Motor neuron (in vitro differentiated cells): ENCODE results near the gene RERE. TPM values are rescaled to one million over a fixed set of nuclear protein-coding genes. Genes with fewer than 3 reads are reported as not detected.

Experiments used
- ATAC-seq, 8 experiments: fragments of 200-7000 bp; cut with Tn5 transposase; replicated peaks in 6 of 8; 2 replicates each; pipeline ENCODE4 v1.8.0; 2021; ENCODE audit warnings: mild to moderate bottlenecking in 8 of 8, moderate library complexity in 8 of 8
- H3K27ac ChIP-seq, 2 donors: fragments of 250-450 bp; sonication (Bioruptor Pico); 2 replicates each; pipeline ENCODE4 v1.9.0; 2021; ENCODE audit warnings: antibody characterized with exemption in 2 of 2, mild to moderate bottlenecking in 2 of 2, moderate library complexity in 1 of 2
- H3K4me1 ChIP-seq, 2 donors: fragments of 250-450 bp; sonication (Bioruptor Pico); replicated peaks in 1 of 2; 2 replicates each; pipeline ENCODE4 v1.6.1; 2021; ENCODE audit warnings: antibody characterized with exemption in 2 of 2, mild to moderate bottlenecking in 2 of 2, moderate library complexity in 1 of 2
- H3K4me3 ChIP-seq, 5 donors: fragments of 250-450 bp; sonication (Bioruptor Pico); 2 replicates each; pipeline ENCODE4 v1.9.0; 2021; ENCODE audit warnings: antibody characterized with exemption in 5 of 5, mild to moderate bottlenecking in 5 of 5, moderate library complexity in 4 of 5
- WGBS, 10 experiments: fragments of 450-650 bp; shearing (Covaris generic); methylation state at CpG; one replicate each; pipeline ENCODE4 v1.0.0; 2022; 5-methylcytosine and 5-hydroxymethylcytosine counted together
- in situ Hi-C, 9 experiments: fragments of 400-800 bp; cut with MboI; loops; one replicate each; pipeline ENCODE4 v1.15.0; 2021; ENCODE audit warnings: low sequenced_read_pairs in 9 of 9, low pct_unique_long_range_greater_than_20kb in 2 of 9; ENCODE audit not compliant: unreplicated experiment in 9 of 9
- total RNA-seq, 8 experiments: library from RNA; unstranded; fragments of 300-600 nt; gene quantifications; 2 replicates each; pipeline versions ENCODE4 v1.2.3 to v1.2.4, GENCODE V29; 2022

The RERE gene
- total RNA-seq, 8 experiments from 2014 or later = 17.8 to 576 (median 111) TPM

DNA sequence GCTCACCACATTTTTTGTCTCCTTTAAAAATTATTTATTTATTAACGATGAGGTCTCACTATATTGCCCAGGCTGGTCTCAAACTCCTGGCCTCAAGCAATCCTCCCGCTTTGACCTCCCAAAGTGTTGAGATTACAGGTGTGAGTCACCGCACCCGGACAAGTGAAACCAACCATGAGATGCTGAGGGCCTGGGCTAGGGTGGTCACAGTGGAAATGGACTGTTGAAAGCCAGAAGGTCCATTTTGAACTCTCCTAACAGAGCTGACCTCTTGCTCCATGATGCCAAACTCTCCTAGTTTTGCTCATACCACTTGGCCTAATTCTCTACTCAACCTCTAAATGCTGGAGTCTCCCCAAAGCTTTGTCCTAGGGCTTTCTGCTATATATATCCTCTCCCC is 390.4 kb downstream of the RERE start:
- 80 to 100% (median 100%) methylated on average over 1 to 4 of the region's 4 CpGs; no CpG with 5 or more reads in 1 of the 10 experiments for WGBS, 10 experiments
- no peak overlapping the region for H3K4me3 ChIP-seq
- H3K4me1 ChIP-seq = peaks cover 10 to 21% of the 10 kb centered on the region in 2 donors
- in situ Hi-C loops = no loop called here
- no peak overlapping the region for H3K27ac ChIP-seq
- no peak for ATAC-seq

GRCh38 chr1:8425781-8426161 is 391.7 kb downstream of the RERE start:
- 80 to 100% (median 92%) methylated on average over 2 to 3 of the region's 3 CpGs; no CpG with 5 or more reads in 3 of the 10 experiments for WGBS, 10 experiments
- in situ Hi-C loops = no loop called here
- Histone ChIP-seq H3K4me1 (peaks cover 17 to 33% of the 10 kb centered on the region in 2 donors), H3K4me3 (no peak overlapping the region), H3K27ac (no peak overlapping the region)
- no peak for ATAC-seq

GRCh38 chr1:8425150-8425780 is 392.2 kb downstream of the RERE start:
- in situ Hi-C loops = no loop called here

GRCh38 chr1:8424539-8425116 is 392.8 kb downstream of the RERE start:
- H3K4me3 ChIP-seq = peak overlapping the region in 4 of 5 donors; percentile 56 to 96 (median 76)
- ATAC-seq = peak in 3 of 8 experiments; percentile 1 to 4 (median 3)
- peaks cover 29 to 45% of the 10 kb centered on the region in 2 donors for H3K4me1 ChIP-seq
- in situ Hi-C loops = no loop called here
- peak overlapping the region; percentile 0 to 88 for H3K27ac ChIP-seq
- 17 to 93% (median 51%) methylated on average over 1 to 9 of the region's 9 CpGs; no CpG with 5 or more reads in 1 of the 10 experiments for WGBS, 10 experiments

More at GRCh38 chr1:8425150-8425780, 392.2 kb downstream of the RERE start:
- no peak for ATAC-seq
- Histone ChIP-seq H3K4me3 (no peak overlapping the region), H3K4me1 (peaks cover 22 to 38% of the 10 kb centered on the region in 2 donors), H3K27ac (no peak overlapping the region)
- WGBS, 10 experiments = 85 to 100% (median 100%) methylated on average over 1 to 7 of the region's 10 CpGs; no CpG with 5 or more reads in 2 of the 10 experiments

DNA sequence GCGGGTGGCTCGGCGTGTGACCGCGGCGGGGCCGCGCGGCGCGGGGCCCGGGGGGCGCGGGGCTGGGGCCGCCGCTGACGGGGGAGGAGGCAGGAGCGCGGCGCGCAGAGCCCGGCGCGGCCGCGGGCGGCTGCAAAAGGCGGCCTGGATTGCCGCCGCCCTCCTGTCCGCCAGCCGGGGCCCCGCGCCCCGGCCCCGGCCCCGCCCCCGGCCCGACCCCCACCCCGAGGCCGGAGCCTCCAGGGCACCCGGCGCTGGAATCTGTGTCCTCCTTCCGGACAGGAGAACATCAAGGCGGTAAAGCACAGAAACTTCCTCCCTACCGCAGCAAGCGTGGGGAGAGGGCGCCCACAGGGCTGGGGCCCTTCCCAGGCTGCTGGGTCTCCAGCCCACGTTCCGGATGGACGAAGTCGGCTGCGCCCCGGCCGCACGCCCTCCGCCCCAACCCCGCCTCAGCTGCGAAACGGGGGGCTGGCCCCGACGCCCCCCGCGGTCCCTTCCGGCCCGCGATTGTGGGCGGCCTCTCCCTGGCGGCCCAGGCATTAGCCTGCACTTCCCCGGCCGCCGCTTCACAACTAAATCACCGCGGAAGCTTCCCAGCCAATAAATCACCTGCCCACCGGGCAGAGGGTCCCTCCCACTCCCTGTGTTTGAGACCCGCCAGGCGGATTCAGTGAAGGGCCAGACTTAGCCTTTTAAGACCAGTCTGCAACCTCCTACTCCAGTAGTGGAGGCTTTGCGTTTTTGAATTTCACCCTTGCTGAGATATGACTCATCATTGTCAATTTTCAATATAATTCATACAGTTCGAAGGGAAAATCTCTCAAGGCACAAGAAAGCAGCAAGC is 393.5 kb downstream of the RERE start:
- Histone ChIP-seq H3K4me1 (peaks cover 36 to 47% of the 10 kb centered on the region in 2 donors), H3K4me3 (peak overlapping the region; percentile 56 to 96 (median 76)), H3K27ac (peak overlapping the region; percentile 85 to 88)
- in situ Hi-C loops = no loop called here
- 0 to 7% (median 0%) methylated on average over 2 to 17 of the region's 79 CpGs; no CpG with 5 or more reads in 4 of the 10 experiments for WGBS, 10 experiments
- ATAC-seq = peak; percentile 59 to 85 (median 80)

DNA sequence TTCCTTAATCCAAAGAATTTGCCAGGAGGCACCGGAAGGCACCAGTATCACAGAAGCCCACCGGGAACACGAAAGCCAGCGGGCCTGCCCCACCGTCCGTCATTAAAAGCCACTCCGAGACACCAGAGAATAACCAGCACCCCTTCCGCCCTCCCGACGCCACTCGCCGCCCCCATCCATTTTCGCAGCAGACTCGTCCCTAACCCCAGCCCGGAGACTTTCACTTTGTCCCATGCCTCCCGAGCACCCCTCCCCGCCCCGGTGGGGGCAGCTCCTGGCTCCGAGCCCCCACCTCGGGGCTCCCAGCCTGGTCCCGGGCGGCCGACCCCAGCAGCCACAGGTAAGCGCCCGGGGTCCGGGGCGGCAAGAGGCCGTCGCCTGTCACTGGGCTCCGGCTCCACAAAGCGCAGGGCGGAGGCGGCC is 394.2 kb downstream of the RERE start:
- peaks cover 39 to 52% of the 10 kb centered on the region in 2 donors for H3K4me1 ChIP-seq
- H3K4me3 ChIP-seq = peak overlapping the region; percentile 56 to 96 (median 76)
- in situ Hi-C loops = no loop called here
- peak overlapping the region; percentile 85 to 88 for H3K27ac ChIP-seq
- peak in 5 of 8 experiments; percentile 10 to 30 (median 16) for ATAC-seq
- WGBS, 10 experiments = 0% methylated on average over 2 to 6 of the region's 33 CpGs; no CpG with 5 or more reads in 6 of the 10 experiments

DNA sequence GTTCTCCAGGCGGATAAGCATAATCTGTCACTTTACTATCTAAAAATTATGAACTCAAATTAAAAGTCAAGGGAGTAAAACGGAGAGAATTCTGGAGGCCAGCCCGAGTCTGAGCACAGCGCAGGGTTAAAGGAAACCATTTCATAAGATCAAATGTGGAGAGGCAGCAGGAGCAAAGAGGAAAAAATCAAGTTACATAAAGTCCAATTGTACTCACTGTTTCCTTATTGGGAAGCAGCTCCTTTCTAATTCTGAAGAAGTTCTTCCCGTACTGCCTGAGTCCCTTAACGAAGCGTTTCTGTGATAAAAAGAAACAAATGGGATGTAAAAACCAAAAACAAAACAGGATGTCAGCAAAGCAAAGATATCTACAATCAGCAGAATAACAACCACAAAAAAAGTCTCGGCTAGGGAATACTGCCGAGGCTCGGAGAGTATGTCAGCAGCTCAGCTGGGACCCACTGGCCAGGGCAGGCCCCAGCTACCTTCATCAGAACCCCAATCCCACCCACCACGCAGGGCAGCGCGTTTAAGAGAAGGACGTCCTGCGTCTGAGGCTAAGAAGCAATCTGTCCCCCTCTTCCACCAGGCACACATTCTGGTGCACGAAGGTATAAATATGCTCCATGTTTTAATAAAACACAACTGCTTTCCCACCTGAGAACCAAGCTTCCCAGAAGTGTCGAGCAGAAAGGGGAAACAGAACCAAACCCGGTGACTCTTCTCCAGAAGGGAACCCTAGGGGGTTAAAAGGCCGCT is 394.8 kb downstream of the RERE start:
- peak overlapping the region; percentile 85 to 88 for H3K27ac ChIP-seq
- H3K4me1 ChIP-seq = peaks cover 39 to 57% of the 10 kb centered on the region in 2 donors
- 0 to 20% (median 2%) methylated on average over 2 to 18 of the region's 19 CpGs for WGBS, 10 experiments
- H3K4me3 ChIP-seq = peak overlapping the region; percentile 56 to 96 (median 76)
- in situ Hi-C loops = no loop called here
- peak in 4 of 8 experiments; percentile 2 to 11 (median 8) for ATAC-seq

DNA sequence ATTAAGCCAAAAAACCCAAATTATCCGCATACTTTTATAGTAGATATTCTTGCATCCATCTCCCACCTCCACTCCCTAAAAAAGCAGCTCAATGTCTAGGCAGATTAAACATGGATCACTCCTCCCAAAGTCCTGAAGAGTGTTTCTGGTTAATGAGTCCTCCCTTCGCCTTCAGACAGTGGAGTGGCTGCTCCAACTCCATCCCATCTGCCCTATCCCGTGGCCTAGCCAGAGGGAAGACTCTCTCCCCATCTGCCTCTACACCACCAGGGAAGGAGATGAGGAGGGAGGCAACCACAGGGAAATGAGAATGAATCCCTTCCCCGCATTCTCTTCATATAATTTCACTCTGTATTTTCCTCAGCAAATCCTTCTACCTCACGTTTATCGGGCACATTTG is 395.7 kb downstream of the RERE start:
- no peak overlapping the region for H3K27ac ChIP-seq
- peaks cover 39 to 60% of the 10 kb centered on the region in 2 donors for H3K4me1 ChIP-seq
- H3K4me3 ChIP-seq = peak overlapping the region; percentile 56 to 96 (median 76)
- in situ Hi-C loops = no loop called here
- 10 to 50% (median 25%) methylated on average over 1 to 6 of the region's 6 CpGs; no CpG with 5 or more reads in 2 of the 10 experiments for WGBS, 10 experiments
- ATAC-seq = peak in 1 of 8 experiments; percentile 6

GRCh38 chr1:8420318-8420717 is 397.1 kb downstream of the RERE start:
- H3K27ac ChIP-seq = no peak overlapping the region
- H3K4me3 ChIP-seq = peak overlapping the region in 1 of 5 donors; percentile 96
- peak in 1 of 8 experiments; percentile 8 for ATAC-seq
- peaks cover 43 to 60% of the 10 kb centered on the region in 2 donors for H3K4me1 ChIP-seq
- in situ Hi-C loops = no loop called here

GRCh38 chr1:8419861-8420260 is 397.6 kb downstream of the RERE start:
- 18 to 100% (median 46%) methylated on average over 2 to 3 of the region's 3 CpGs; no CpG with 5 or more reads in 1 of the 10 experiments for WGBS, 10 experiments
- ATAC-seq = no peak
- in situ Hi-C loops = no loop called here
- Histone ChIP-seq H3K4me3 (no peak overlapping the region), H3K4me1 (peaks cover 43 to 57% of the 10 kb centered on the region in 2 donors), H3K27ac (no peak overlapping the region)

DNA sequence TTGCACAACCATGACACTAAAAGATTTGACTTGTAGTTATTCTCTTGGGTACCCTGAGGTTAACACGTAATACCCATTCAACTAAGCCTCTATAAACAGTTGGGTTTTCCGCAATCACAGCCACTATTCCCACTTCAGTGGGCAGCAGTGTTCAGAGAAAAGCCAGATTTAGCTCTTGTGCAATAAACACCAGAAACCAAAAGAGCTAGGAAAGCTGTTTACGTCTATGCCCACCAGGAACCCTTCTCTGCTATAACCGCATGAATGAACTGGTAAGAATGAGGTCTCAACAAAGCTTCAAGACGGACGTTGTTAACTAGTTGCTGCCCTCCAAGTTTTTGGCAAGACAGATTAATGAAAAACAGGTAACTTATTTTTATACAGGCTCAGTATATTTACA is 398.3 kb downstream of the RERE start:
- WGBS, 10 experiments = 43 to 100% (median 65%) methylated on average over 1 to 6 of the region's 6 CpGs; no CpG with 5 or more reads in 1 of the 10 experiments
- Histone ChIP-seq H3K4me1 (peaks cover 37 to 50% of the 10 kb centered on the region in 2 donors), H3K27ac (no peak overlapping the region), H3K4me3 (no peak overlapping the region)
- in situ Hi-C loops = no loop called here
- ATAC-seq = no peak

- 80 to 100% (median 95%) methylated on average over 1 to 4 of the region's 4 CpGs; no CpG with 5 or more reads in 3 of the 10 experiments for WGBS, 10 experiments
- no peak overlapping the region for H3K4me3 ChIP-seq
- no peak for ATAC-seq
- in situ Hi-C loops = no loop called here
- H3K27ac ChIP-seq = no peak overlapping the region
- peaks cover 36 to 50% of the 10 kb centered on the region in 2 donors for H3K4me1 ChIP-seq
Measured at GRCh38 chr1:8418301-8418700, 399.1 kb downstream of the RERE start.
